NCI-H146 treated with DMSO at 0.1 percent for 48 hours (cell line): Measurements from ENCODE around the gene ESRRA.

ENCODE experiments used
- DNase-seq: peaks from one replicate; lab custom pipeline; 2025; ENCODE audit not compliant: unreplicated experiment; lab: John Stamatoyannopoulos, UW

Gene ESRRA

DNA sequence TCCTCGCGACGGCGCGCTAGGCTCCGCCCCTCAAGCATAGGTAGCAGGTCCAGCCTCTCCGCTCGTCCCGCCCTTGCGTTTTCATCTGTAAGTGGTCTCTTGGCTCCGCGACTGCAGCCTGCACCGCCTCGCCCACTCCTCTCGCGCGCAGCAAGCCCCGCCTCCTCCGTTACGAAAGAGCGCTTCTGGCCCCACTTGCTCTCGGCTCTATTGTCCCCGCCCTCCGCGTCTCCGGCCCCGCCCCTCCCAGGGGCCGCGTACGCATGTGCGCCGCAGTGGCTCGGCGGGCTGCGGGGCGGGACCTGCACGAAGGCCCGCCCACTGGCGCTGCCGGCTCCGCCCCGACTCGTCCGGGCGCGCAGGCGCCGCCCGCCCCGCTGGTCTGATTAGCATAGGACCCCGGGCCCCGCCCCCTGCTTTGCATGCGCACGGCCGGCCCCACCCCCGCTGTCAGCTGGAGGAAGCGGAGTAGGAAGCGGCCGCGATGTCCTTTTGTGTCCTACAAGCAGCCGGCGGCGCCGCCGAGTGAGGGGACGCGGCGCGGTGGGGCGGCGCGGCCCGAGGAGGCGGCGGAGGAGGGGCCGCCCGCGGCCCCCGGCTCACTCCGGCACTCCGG lies at the start of gene ESRRA:
ESRRA (plus strand) TSS at position 450 of the 616 bp plus-strand sequence. CDS start 1,656 bp downstream, outside the sequence.
- peak; percentile 98 for DNase-seq

DNA sequence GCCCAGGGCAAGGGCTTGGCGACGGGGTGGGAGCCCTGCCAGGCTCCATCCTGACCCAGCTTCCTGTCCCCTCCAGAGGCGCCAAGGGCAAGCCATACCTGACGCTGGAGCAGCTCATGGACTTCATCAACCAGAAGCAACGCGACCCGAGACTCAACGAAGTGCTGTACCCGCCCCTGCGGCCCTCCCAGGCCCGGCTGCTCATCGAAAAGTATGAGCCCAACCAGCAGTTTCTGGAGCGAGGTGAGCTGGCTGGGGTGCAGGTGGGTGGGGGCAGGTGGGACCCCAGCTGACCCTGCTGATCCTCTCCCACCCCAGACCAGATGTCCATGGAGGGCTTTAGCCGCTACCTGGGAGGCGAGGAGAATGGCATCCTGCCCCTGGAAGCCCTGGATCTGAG lies 49.0 kb upstream of the ESRRA start:
- DNase-seq, result no peak

DNA sequence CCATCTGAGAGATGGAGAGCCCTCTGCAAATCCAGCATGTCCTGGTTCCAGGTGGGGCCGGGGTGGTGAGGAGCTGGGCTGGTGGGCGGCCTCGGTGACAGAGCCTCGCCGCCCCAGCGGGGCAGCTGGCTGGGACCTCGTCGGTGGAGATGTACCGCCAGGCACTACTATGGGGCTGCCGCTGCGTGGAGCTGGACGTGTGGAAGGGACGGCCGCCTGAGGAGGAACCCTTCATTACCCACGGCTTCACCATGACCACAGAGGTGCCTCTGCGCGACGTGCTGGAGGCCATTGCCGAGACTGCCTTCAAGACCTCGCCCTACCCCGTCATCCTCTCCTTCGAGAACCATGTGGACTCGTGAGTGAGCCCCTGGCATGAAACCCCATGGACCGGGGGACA lies 47.0 kb upstream of the ESRRA start:
- DNase-seq, result no peak

DNA sequence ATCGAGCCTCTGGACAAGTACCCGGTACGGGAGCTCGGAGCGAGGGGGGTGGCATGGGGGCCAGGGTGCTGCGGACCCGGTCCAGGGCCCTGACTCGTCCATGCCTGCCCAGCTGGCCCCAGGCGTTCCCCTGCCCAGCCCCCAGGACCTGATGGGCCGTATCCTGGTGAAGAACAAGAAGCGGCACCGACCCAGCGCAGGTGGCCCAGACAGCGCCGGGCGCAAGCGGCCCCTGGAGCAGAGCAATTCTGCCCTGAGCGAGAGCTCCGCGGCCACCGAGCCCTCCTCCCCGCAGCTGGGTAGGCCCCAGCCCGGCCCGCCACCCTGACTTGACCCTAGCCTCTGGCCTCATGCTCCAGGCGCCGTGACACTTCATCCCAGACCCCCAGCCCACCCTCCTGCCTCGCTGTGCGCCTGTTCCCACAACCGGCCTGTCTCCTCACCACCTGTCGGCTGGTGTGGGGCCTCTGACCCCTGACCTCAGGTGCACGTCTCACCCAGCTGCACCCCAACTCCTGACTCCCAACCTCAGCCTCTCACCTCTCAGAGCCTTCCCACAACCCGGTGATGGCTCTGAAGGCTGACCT lies 46.3 kb upstream of the ESRRA start:
- DNase-seq, result no peak

DNA sequence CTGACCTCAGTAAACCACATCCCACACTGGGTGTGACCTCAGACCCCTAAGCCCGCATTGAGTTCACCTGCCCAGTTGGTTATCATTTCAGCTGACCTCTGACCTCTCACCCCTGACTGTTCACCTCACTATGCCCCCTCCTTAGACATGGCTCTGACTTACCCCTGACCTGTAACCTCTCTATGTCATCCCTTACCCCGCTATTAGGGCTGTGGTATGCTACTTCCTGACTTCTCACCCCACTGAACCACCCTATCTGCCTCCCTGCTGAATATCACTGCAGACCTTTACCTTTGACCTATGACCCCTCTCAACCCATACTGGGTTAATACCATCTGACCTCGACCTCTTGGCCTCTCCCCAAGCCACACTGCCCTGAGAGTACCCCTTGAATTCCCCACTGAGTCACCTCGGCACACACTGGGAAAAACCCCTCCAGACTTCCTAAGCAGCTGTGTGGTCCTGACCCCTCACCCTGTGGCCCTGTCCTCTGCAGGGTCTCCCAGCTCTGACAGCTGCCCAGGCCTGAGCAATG lies 45.7 kb upstream of the ESRRA start:
- DNase-seq, result no peak

DNA sequence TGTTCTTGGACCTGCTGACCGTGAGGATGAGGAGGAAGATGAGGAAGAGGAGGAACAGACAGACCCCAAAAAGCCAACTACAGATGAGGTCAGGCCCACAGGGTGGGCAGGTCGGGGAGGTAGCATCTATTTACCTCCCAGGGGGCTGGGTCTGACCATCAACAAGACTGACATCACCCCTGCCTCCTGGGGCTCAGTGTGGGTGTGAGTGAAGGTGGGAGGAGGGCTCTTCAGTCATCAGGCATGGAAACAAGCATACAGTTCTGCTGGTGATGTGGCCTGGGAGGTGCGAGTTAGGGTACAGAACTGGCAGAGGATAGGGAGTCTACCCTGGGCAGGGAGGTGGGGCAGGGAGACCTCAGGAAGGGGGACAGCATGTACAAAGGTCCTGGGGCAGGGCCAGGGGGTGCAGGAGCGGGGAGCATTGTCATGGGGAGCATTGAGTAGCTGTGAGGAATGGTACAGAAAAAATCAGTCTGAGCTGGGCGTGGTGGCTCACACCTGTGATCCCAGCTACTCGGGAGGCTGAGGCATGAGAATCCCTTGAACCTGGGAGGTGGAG lies 45.1 kb upstream of the ESRRA start:
- no peak for DNase-seq

DNA sequence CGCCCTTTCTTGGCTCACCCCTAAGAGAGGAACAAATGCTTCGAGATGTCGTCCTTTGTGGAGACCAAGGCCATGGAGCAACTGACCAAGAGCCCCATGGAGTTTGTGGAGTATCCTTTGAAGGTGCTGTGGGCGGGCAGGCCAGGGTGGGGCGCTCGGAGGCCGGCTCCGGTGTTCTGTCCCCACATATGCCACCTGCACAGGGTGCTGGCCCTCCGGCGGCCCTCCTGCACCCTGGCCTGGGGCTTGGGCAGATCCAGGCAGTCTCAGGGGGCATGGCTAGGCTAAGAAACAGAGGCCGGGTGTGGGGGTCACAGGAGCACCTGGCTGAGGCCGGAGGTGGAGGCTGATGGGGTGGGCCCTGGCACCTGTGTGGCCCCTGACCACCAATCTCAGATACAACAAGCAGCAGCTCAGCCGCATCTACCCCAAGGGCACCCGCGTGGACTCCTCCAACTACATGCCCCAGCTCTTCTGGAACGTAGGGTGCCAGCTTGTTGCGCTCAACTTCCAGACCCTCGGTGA lies 43.7 kb upstream of the ESRRA start:
- no peak for DNase-seq

DNA sequence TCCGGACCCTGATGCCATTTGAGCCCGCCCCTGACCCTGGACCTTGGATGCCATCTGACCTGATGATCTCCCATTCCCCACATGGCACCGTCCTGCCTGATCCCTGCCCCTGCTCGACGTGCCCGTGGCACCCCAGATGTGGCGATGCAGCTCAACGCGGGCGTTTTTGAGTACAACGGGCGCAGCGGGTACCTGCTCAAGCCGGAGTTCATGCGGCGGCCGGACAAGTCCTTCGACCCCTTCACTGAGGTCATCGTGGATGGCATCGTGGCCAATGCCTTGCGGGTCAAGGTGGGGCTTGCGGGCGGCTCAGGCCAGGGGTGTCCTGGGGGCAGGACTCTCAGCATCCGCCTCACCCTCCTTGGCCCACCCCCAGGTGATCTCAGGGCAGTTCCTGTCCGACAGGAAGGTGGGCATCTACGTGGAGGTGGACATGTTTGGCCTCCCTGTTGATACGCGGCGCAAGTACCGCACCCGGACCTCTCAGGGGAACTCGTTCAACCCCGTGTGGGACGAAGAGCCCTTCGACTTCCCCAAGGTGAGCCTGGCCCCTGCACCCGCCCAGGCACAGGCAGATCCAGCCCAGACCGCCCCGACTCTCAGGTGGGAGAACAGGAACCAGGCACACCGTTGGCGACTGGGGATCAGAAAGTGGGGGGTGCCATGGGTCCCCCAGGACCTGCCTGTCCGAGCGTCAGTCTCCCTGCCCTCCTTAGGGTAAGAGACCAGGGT lies 42.9 kb upstream of the ESRRA start:
- no peak for DNase-seq

DNA sequence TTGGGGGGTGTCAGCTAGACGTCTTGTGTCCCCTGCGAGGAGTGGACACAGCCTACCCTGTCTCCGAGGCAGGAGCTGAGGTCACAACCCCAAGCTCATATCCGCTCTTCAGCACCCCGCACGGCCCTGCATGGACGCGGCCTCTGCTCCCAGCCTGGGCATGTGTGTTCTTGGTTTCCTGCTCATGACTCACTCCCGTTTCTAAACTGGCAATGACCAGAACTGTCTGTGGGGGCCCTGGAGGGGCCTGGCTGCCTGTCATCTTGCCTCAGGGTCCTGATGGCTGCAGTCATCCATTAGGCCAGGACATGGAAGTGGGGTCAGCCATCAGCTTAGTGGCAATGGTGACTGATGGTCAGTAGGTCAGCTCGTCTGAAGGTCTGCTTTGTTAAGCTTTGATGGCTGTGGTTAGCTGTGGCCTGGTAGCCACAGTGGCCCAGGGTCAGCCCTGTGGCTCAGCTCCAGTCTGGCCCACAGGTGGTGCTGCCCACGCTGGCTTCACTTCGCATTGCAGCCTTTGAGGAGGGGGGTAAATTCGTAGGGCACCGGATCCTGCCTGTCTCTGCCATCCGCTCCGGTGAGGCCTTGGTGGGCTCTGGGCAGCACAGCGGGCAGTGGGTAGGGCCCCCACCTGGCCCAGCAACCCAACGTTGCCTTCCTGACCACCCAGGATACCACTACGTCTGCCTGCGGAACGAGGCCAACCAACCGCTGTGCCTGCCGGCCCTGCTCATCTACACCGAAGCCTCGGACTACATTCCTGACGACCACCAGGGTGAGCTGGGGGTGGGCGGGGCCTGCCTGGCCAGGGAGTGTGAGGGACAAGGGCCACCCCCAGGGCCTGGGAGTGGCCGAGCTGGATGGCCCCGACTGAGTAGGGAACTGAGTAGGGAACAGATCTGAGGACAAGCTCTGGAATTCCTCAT lies 42.0 kb upstream of the ESRRA start:
- DNase-seq, result no peak

DNA sequence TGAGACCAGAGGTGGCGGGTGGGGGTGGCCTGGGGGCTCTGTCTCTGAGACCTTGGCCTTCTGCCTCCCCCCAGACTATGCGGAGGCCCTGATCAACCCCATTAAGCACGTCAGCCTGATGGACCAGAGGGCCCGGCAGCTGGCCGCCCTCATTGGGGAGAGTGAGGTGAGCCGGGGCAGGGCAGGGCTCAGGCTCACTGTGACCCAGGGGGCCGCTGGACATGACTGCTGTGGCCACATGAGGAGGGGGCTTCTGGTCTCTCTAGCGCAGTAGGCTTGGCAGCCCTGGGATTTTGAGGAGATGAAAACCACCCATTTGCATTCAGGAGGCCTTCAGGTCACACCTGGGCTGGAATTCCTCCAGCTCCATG lies 41.4 kb upstream of the ESRRA start:
- no peak for DNase-seq

DNA sequence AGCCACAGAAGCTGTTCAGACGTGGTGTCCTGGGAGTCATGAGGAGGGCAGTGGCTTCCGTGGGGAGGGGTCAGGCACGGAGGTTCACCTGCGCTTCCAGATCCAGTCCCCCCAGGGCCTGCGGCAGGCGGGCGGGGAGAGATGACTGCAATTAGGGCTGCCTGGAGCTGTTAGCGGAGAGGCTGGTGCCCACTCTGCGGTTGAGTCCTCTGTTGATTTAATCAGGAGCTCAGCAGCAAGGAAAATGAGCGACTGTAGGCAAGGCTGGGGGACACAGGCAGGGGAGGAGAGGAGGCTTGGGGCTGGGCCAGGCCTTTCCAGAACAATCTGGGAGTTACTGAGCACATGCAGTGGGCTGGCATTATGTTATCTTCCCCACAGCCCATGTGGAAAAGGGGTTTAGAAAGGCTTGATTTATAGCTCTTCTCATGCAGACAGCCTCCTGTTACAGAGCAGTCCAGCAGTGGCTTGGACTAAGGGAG lies 40.9 kb upstream of the ESRRA start:
- DNase-seq, result no peak

DNA sequence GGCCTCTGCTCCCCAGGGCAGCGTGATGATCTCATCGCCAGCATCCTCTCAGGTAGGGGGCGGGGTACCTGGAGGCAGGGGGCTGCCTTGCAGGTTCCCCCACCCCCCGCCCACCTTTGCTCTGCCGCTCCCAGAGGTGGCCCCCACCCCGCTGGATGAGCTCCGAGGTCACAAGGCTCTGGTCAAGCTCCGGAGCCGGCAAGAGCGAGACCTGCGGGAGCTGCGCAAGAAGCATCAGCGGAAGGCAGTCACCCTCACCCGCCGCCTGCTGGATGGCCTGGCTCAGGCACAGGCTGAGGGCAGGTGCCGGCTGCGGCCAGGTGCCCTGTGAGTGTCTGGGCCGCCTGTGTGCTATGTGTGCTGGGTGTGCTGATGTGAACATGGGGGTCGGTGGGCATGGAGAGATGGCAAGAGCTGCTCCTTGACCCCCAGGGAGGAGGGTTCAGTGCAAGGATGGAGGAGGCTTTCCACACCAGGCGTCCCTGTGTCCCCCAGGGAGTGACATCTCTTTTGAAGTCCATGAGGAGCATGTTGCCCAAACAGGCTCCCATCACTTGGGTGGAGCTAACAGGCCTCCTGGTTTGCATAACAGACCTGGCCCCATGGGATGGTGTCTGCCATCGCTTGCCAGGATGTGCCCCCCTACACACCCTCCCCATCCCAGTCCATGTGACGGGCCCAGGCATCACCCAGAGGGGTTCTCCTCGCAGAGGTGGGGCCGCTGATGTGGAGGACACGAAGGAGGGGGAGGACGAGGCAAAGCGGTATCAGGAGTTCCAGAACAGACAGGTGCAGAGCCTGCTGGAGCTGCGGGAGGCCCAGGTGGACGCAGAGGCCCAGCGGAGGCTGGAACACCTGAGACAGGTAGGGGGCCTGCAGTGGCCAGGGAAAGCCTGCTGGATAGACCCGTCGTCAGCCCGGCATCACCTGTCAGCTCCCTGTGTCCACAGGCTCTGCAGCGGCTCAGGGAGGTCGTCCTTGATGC lies 39.9 kb upstream of the ESRRA start:
- DNase-seq, result peak; percentile 48

DNA sequence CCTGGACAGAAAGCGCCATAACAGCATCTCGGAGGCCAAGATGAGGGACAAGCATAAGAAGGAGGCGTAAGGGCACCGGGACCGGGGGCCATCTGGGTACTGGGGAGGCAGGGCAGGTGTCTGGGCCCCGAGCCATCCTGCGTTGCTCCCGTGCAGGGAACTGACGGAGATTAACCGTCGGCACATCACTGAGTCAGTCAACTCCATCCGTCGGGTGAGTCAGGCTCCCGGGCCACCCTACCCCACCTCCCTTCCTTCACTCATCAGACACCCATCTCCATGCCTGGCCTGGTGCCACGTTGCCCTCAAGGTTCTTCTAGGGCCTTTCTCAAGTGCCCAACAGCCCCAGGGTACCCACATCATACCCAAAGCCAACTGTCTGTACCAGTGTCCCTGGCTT lies 39.0 kb upstream of the ESRRA start:
- no peak for DNase-seq

DNA sequence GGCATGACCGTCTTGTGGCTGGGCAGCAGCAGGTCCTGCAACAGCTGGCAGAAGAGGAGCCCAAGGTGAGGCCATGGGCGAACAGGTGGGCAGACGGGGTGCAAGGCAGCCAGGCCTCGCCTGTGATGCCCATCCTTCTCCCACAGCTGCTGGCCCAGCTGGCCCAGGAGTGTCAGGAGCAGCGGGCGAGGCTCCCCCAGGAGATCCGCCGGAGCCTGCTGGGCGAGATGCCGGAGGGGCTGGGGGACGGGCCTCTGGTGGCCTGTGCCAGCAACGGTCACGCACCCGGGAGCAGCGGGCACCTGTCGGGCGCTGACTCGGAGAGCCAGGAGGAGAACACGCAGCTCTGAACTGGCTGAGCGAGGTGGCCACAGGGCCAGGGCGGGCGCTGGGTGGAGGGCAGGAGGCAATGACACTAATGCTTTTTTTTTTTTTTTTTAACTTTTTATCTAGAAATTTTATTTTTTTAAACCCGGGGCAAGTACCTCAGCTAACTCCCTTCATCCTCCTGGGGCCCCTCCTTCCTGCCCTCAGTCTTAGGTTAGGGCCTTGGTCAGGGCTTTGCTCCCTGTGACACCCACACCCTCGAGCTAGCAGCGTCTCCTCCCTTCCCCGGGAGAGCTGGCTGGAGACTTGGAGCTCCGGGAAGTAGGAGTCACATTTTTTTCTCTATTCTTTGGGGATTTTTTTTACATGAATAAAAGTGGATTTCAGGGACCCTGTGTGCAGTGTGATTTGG lies 37.9 kb upstream of the ESRRA start:
- DNase-seq, result no peak

DNA sequence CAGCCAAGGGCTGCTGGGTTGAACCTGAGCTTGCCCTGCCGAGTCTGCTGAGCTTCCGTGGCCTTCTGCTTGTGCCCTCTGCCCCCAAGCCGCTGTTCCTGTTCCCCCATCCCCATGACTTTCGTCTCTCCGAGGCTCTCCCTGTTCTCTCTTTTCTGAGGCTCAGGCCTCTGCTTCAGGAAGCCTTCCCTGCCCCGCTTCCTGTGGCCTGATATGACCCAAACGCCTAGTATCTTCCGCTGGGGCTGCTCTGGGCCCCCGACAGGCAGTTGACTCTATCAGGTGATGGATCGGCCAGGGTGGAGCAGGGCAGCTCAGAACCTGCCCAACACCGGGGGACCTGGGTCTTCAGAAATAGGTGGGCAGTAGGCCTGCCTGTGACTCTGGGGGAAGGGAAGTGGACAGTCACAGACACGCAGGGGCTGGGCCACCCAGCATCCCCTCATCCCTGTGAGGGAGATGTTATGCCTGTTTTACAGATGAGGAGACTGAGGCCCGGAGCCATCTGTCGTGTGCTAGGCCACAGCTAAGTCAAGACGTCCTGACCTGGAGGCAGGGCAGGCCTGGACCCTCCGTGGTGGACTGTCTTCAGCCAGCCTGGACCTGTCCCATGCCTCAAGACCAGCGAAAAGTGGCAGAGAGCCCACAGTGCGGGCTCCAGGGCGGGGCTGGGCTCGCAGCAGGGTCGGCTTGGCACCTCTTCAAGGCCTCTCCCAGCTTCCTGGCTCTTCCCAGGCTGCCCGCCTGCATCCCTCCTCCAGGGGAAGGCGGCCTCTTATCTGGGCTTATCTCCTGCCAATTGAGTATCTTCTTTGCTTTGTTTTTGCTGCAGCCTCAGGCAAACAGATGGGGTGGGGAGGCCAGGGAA lies 37.1 kb upstream of the ESRRA start:
- peak; percentile 70 for DNase-seq

DNA sequence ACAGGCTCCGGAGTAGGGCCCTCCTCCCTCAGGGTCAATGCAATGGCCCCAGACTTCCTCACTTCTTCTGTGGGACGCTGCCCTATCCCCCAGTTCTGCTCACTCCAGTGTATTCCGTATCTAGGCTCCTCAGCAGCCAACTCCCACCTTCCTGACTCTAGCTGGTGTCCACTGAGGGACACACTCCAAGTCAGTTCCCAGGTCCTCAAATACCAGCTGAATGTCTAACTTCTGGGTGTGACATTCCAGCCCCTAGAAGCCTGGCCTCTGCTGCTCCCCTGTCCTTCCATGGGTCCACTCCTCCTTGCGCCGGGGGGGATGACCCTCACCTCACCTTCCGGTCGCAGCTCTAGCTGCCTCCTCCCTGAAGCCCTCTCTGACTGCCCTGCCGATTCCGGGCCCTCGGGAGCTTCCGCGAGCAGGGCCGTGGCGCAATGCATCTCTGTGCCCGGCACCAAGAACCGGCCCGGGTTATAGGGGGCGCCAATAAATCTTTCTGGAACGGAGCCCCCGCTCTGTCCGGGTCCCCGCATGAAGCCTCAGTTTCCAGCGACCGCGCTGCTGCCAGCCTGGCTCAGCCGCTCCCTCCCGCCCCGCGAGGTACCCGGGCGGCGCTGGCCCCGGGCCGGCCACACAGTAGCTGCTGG lies 36.3 kb upstream of the ESRRA start:
- no peak for DNase-seq

DNA sequence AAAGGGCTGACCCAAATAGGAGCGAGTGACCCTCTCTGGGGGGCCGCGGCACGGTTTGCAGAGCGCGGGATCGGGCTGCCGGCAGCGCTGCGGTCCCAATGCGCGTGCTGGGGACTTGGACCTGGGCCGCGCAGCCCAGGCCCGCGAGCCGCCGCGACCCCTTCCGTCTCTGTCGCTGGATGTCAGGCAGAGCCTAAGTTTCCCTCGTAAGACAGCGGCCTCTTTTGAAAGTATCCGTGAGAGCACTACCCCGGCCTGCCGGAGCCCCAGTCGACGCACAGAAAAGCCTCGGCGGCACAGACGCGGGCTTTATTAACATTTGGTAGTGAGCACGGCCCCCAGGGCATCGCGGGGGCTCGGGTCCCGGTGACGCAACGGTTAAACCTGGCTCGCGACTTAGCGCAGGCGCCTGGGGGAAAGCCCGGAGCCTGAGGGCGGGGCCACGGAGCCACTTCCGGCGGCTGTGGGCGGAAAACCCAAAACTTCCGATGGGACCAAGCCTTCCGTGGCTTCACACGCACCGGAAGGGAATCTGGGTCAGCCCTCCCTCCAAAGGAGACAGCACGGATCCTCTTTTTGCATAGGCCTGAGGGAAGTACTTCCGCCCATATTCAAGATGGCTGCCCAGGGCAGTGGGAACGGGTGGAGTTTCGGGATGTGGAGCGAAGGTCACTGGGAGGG lies 35.6 kb upstream of the ESRRA start:
- peak; percentile 96 for DNase-seq
